ENCODE measurements around the gene TMTC1.

Gene TMTC1

GRCh38 chr12:29734734-29735133 lies 49.0 kb downstream of the TMTC1 start:
- Histone ChIP-seq H3K27me3 (no peaks in the 10 kb centered on the region), H3K4me1 (peaks cover 40% of the 10 kb centered on the region), H3K9me3 (no peaks in the 10 kb centered on the region; the same call in 1 of the 2 replicates), H3K36me3 (no peaks in the 10 kb centered on the region), H3K4me3 (ENCODE audit: low read depth, low read length) (no peak overlapping the region)
- no peak for DNase-seq
- TF ChIP-seq CTCF (IDR thresholded peaks at IDR 0.05; ENCODE audit: low read depth, low read length): no peak

DNA sequence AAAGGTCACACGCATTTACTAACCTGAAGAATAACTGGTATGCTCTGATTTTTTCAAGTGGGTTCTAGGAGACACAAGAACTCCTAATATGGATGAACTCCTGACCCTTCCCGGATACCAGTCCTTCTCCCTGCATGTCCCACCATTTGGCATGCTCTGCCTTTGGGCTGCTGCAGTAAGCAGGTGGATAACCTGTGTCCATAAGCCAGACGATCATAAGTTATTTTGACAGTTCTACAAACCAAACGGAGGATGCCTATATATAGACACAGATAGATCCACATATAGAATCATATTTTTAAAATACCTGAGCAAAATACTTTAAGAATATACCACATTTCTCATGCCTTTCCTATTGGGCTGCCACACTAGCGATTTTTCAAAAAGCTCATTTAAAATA lies 49.4 kb downstream of the TMTC1 start:
- no peaks in the 10 kb centered on the region for H3K27me3 ChIP-seq
- no peak overlapping the region for H3K4me3 ChIP-seq (ENCODE audit: low read depth, low read length)
- TF ChIP-seq CTCF (IDR thresholded peaks at IDR 0.05; ENCODE audit: low read depth, low read length): no peak
- H3K4me1 ChIP-seq: peaks cover 44% of the 10 kb centered on the region
- H3K36me3 ChIP-seq: no peaks in the 10 kb centered on the region
- DNase-seq: no peak
- no peaks in the 10 kb centered on the region; the same call in 1 of the 2 replicates for H3K9me3 ChIP-seq

DNA sequence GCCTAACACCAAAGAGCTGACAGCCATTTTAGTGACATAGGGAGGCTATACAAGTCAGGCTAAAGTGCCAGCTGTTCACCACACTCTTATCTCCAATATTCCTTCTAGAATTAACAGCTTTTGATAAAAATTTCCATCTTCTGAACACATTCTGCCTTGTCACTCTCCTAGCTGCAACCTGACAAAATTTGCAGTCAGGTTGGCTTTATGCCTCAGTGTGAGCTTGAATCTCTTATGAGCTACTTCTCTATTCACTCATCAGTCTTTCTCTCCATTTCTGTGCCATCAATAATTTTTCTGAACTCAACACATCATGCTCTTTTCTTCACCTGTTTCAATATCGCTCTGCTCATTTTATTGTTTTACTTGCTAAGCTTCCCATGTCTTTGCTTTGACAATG lies 50.2 kb downstream of the TMTC1 start:
- H3K27me3 ChIP-seq: no peaks in the 10 kb centered on the region
- TF ChIP-seq CTCF (IDR thresholded peaks at IDR 0.05; ENCODE audit: low read depth, low read length): no peak
- no peaks in the 10 kb centered on the region for H3K36me3 ChIP-seq
- H3K4me3 ChIP-seq (ENCODE audit: low read depth, low read length): no peak overlapping the region
- peaks cover 46% of the 10 kb centered on the region for H3K4me1 ChIP-seq
- no peaks in the 10 kb centered on the region; the same call in 1 of the 2 replicates for H3K9me3 ChIP-seq
- no peak for DNase-seq

DNA sequence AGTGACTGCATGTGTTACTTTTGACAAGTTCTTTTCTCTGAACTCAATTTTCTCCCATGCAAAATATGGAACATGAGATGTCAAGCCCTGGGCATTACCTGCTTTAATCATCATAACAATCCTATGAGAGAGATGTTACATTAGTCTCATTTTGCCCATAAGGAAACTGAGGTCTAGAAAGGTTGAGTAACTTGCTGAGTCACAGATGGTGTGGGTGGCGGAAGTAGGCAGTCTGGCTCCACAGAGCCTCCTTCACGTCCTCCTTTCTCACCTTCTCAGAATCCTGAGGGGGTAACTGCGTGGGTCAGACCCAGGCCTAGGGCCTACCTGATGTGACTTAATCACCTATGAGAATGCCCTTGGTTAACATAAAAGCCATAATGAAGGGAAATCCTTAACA lies 50.7 kb downstream of the TMTC1 start:
- Histone ChIP-seq H3K9me3 (no peaks in the 10 kb centered on the region; the same call in 1 of the 2 replicates), H3K27me3 (no peaks in the 10 kb centered on the region), H3K36me3 (no peaks in the 10 kb centered on the region), H3K4me3 (ENCODE audit: low read depth, low read length) (no peak overlapping the region), H3K4me1 (peaks cover 46% of the 10 kb centered on the region)
- TF ChIP-seq CTCF (IDR thresholded peaks at IDR 0.05; ENCODE audit: low read depth, low read length): no peak
- no peak for DNase-seq

- Histone ChIP-seq H3K4me1 (peaks cover 46% of the 10 kb centered on the region), H3K9me3 (no peaks in the 10 kb centered on the region; the same call in 1 of the 2 replicates), H3K4me3 (ENCODE audit: low read depth, low read length) (no peak overlapping the region), H3K36me3 (no peaks in the 10 kb centered on the region), H3K27me3 (no peaks in the 10 kb centered on the region)
- DNase-seq: peak; percentile 61
- no peak for TF ChIP-seq CTCF (IDR thresholded peaks at IDR 0.05; ENCODE audit: low read depth, low read length)
These were observed 51.1 kb downstream of the TMTC1 start for GRCh38 chr12:29732593-29732992.

DNA sequence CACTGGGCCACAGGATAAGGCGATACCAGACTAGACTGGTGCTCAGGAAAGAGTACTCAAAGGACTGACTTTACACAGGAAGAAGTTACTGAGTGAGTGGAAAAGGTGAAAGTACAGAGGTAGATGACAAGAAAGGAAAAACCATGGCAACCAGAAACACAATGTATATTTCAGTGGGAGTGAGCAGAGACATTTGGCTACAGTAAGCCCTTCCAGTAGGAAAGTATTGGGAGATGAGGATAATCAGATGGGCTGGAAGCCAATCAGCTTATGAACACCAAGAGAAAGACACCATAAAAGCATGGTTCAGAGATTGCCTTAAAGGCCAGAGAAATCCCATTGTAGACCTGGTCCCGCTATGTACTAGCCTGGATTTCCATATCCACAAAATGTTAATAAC lies 51.6 kb downstream of the TMTC1 start:
- Histone ChIP-seq H3K27me3 (no peaks in the 10 kb centered on the region), H3K4me1 (peaks cover 46% of the 10 kb centered on the region), H3K36me3 (no peaks in the 10 kb centered on the region), H3K4me3 (ENCODE audit: low read depth, low read length) (no peak overlapping the region), H3K9me3 (no peaks in the 10 kb centered on the region; the same call in 1 of the 2 replicates)
- TF ChIP-seq CTCF (IDR thresholded peaks at IDR 0.05; ENCODE audit: low read depth, low read length): no peak
- peak; percentile 59 for DNase-seq

Measured in BE2C (cell line).